ENCODE data around the gene ZIM2. TPM values are rescaled to one million over a fixed set of nuclear protein-coding genes. Genes with fewer than 3 reads are reported as not detected.

ZIM2 gene
- total and polyA plus RNA-seq, 2 experiments from 2014 or later = not detected

DNA sequence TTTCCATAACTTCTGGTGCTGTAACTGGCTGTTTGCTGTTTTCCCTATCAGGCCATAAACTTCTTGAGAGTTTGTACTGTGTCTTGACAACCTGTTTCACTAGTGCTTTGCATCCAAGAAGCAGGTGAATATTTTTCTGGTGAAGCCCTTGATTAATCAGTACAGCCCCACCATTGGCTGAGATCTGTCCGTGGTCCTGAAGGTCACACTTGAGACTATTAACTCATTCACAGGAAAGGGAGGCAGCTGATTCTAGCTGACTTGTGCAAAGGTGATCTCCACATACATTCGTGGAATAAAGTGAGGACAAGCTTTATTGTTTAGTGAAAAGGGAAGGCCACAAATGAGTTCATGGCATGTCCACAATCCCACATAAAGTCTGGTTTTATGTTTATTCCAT is 107.5 kb downstream of the ZIM2 start:
- Histone ChIP-seq H3K36me3 (ENCODE audit: low read depth) (0 out of 2 replicates have a peak, but pooled peaks cover 2% of the 10 kb centered on the region), H3K9ac (no peak overlapping the region), H2AFZ (no peak overlapping the region), H3K4me3 (no peak overlapping the region), H3K9me2 (ENCODE audit: insufficient read depth) (no peaks in the 10 kb centered on the region), H3F3A (ENCODE audit: insufficient read depth) (no peaks in the 10 kb centered on the region), H3K9me3 (ENCODE audit: low read depth) (no peaks in the 10 kb centered on the region), H3K27me3 (replicated peaks; ENCODE audit: insufficient read depth) (no peaks in the 10 kb centered on the region), H3K4me2 (ENCODE audit: unreplicated experiment) (no peak overlapping the region), H3K4me1 (ENCODE audit: insufficient read depth) (no peaks in the 10 kb centered on the region), H3K27ac (no peak overlapping the region), H3K79me2 (ENCODE audit: insufficient read depth) (no peaks in the 10 kb centered on the region), H4K20me1 (ENCODE audit: insufficient read depth) (no peaks in the 10 kb centered on the region)
- WGBS, 2 experiments (ENCODE audit: low coverage in 1 of 2, low lambda C conversion rate in 2 of 2, missing lambda C conversion rate in 2 of 2) = 3 to 6% methylated on average over 2 of the region's 2 CpGs
- in situ Hi-C loops (cut with MboI) = no loop called here
- no peak for TF ChIP-seq EZH2phosphoT487 (IDR thresholded peaks at IDR 0.05; ENCODE audit: insufficient read depth, low read depth)
- TF ChIP-seq EZH2 (IDR thresholded peaks at IDR 0.05; ENCODE audit: insufficient read depth, poor library complexity, severe bottlenecking) = no peak
- no peak for DNase-seq

DNA sequence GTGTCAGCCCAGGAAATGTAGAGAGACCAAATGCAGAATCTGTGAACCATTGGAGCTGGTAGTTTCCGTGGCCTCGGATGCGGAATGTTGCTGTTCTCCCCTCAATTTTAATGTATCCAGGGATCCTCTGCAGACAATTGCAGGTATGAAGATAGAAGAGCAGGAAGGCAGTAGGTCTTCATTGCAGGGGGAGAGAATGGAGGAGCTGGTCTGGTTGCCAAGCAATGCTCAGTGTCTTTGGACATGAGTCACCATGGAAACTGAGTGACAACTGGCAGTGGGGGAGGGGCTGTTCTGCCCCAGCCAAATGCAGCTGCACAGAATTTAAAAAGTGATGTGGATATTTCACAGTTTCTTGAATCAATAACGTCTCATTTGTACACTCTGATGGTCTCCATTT is 112.8 kb downstream of the ZIM2 start:
- H3K79me2 ChIP-seq (ENCODE audit: insufficient read depth) = no peaks in the 10 kb centered on the region
- no peaks in the 10 kb centered on the region for H3K4me1 ChIP-seq (ENCODE audit: insufficient read depth)
- H3K4me2 ChIP-seq (ENCODE audit: unreplicated experiment) = no peak overlapping the region
- H3K9ac ChIP-seq = no peak overlapping the region
- H4K20me1 ChIP-seq (ENCODE audit: insufficient read depth) = no peaks in the 10 kb centered on the region
- 9 to 10% methylated on average over 4 of the region's 4 CpGs for WGBS, 2 experiments (ENCODE audit: low coverage in 1 of 2, low lambda C conversion rate in 2 of 2, missing lambda C conversion rate in 2 of 2)
- H2AFZ ChIP-seq = no peak overlapping the region
- 0 out of 2 replicates have a peak, but pooled peaks cover 2% of the 10 kb centered on the region for H3K36me3 ChIP-seq (ENCODE audit: low read depth)
- no peaks in the 10 kb centered on the region for H3K9me2 ChIP-seq (ENCODE audit: insufficient read depth)
- H3K27ac ChIP-seq = no peak overlapping the region
- in situ Hi-C loops (cut with MboI) = no loop called here
- no peaks in the 10 kb centered on the region for H3K9me3 ChIP-seq (ENCODE audit: low read depth)
- DNase-seq = no peak
- no peaks in the 10 kb centered on the region for H3F3A ChIP-seq (ENCODE audit: insufficient read depth)
- TF ChIP-seq EZH2phosphoT487 (IDR thresholded peaks at IDR 0.05; ENCODE audit: insufficient read depth, low read depth) (no peak), EZH2 (IDR thresholded peaks at IDR 0.05; ENCODE audit: insufficient read depth, poor library complexity, severe bottlenecking) (no peak)
- H3K27me3 ChIP-seq (replicated peaks; ENCODE audit: insufficient read depth) = no peaks in the 10 kb centered on the region
- H3K4me3 ChIP-seq = no peak overlapping the region

DNA sequence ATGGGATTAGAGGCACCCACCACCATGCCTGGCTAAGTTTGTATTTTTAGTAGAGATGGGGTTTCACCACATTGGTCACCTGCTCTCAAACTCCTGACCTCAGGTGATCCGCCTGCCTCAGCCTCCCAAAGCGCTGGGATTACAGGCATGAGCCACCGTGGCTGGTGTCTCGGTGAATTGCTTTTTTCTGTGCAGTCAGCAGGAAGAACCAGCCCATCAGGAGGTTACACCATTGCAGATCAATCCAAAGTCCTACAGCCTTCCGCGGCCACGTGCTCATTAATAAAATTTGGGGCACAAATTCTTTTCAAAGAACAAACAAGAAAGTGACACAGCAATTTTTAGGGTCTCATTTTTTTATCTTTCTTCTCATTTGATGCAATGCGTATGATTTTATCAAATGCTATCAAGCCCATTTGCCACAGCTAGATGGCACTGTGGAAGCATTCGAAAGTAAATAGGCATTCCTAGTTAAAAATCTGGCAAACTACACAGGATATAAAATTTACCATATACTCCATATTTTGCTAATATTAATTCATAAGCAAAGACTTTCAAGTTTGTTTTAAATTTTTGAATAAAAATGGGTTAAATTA is 114.6 kb downstream of the ZIM2 start:
- peak; percentile 16 for DNase-seq
- Histone ChIP-seq H3K79me2 (ENCODE audit: insufficient read depth) (no peaks in the 10 kb centered on the region), H4K20me1 (ENCODE audit: insufficient read depth) (no peaks in the 10 kb centered on the region), H3K27ac (no peak overlapping the region), H3K4me3 (no peak overlapping the region), H3K27me3 (replicated peaks; ENCODE audit: insufficient read depth) (no peaks in the 10 kb centered on the region), H2AFZ (no peak overlapping the region), H3F3A (ENCODE audit: insufficient read depth) (no peaks in the 10 kb centered on the region), H3K9me2 (ENCODE audit: insufficient read depth) (no peaks in the 10 kb centered on the region), H3K9me3 (ENCODE audit: low read depth) (no peaks in the 10 kb centered on the region), H3K4me2 (ENCODE audit: unreplicated experiment) (no peak overlapping the region), H3K36me3 (ENCODE audit: low read depth) (no peaks in the 10 kb centered on the region), H3K4me1 (ENCODE audit: insufficient read depth) (no peaks in the 10 kb centered on the region), H3K9ac (no peak overlapping the region)
- in situ Hi-C loops (cut with MboI) = no loop called here
- TF ChIP-seq EZH2phosphoT487 (IDR thresholded peaks at IDR 0.05; ENCODE audit: insufficient read depth, low read depth) (no peak), EZH2 (IDR thresholded peaks at IDR 0.05; ENCODE audit: insufficient read depth, poor library complexity, severe bottlenecking) (no peak)
- 20 to 26% methylated on average over 9 of the region's 9 CpGs for WGBS, 2 experiments (ENCODE audit: low coverage in 1 of 2, low lambda C conversion rate in 2 of 2, missing lambda C conversion rate in 2 of 2)

Small RNAs within 50 kb of the gene (small RNA-seq; reads per million reads assigned to genes)
- not detected for gene AC006115.2 (ENCODE audit: low read depth, low replicate concordance)

Other genes with a start within 250 kb of the ZIM2 start
- gene ZNF71, start 245.4 kb downstream of the ZIM2 start, total RNA-seq (2014; rRNA removed; shearing (Covaris generic)) = 3.4 and 7.9 TPM in 2 replicates
- gene ZNF71, start 245.4 kb downstream of the ZIM2 start, polyA plus RNA-seq (2016; fragmentation: Nextera tagmentation; extraction: Ambion mirVana) = 6.2 and 6.7 TPM in 2 replicates
- 0.43 TPM in 1 of 2 replicates, not detected in the other for gene SMIM17, start 197.6 kb downstream of the ZIM2 start, total RNA-seq (2014; rRNA removed; shearing (Covaris generic))
- gene SMIM17, start 197.6 kb downstream of the ZIM2 start, polyA plus RNA-seq (2016; fragmentation: Nextera tagmentation; extraction: Ambion mirVana) = not detected in 2 replicates
- not detected in 2 replicates for gene ZNF835, start 169.0 kb downstream of the ZIM2 start, total RNA-seq (2014; rRNA removed; shearing (Covaris generic))
- gene ZNF835, start 169.0 kb downstream of the ZIM2 start, polyA plus RNA-seq (2016; fragmentation: Nextera tagmentation; extraction: Ambion mirVana) = 0.09 TPM in 1 of 2 replicates, not detected in the other
- gene PEG3, start within 50 bp of the ZIM2 start, total RNA-seq (2014; rRNA removed; shearing (Covaris generic)) = 0.65 and 1.5 TPM in 2 replicates
- 0.66 and 0.81 TPM in 2 replicates for gene PEG3, start within 50 bp of the ZIM2 start, polyA plus RNA-seq (2016; fragmentation: Nextera tagmentation; extraction: Ambion mirVana)

Data from GM23248 (cell line).